ENCODE measurements around the gene SNX1. TPM values are rescaled to one million over a fixed set of nuclear protein-coding genes. Genes with fewer than 3 reads are reported as not detected.

SNX1 gene
- total and polyA plus RNA-seq, 2 of the 13 experiments (the other 11 are each of a cell fraction or from before 2014, with no cell fraction given) = 29.3 to 60.1 TPM

- TF ChIP-seq AKNA (CRISPR knock-in tag; IDR thresholded peaks at IDR 0.05; ENCODE audit: borderline replicate concordance) (no peak), EEA1 (CRISPR knock-in tag; IDR thresholded peaks at IDR 0.05; ENCODE audit: borderline replicate concordance) (no peak), RAD51 (IDR thresholded peaks at IDR 0.05; ENCODE audit: borderline replicate concordance) (no peak), ARNT2 (CRISPR knock-in tag; IDR thresholded peaks at IDR 0.05; ENCODE audit: low read depth) (no peak), FOSL1 (CRISPR knock-in tag; IDR thresholded peaks at IDR 0.05; ENCODE audit: borderline replicate concordance) (no peak), ZNF607 (CRISPR knock-in tag; IDR thresholded peaks at IDR 0.05; ENCODE audit: borderline replicate concordance) (no peak), NKX3-1 (CRISPR knock-in tag; IDR thresholded peaks at IDR 0.05) (no peak), ZBTB37 (CRISPR knock-in tag; IDR thresholded peaks at IDR 0.05) (no peak)
- TF ChIP-seq, protein P1, sequence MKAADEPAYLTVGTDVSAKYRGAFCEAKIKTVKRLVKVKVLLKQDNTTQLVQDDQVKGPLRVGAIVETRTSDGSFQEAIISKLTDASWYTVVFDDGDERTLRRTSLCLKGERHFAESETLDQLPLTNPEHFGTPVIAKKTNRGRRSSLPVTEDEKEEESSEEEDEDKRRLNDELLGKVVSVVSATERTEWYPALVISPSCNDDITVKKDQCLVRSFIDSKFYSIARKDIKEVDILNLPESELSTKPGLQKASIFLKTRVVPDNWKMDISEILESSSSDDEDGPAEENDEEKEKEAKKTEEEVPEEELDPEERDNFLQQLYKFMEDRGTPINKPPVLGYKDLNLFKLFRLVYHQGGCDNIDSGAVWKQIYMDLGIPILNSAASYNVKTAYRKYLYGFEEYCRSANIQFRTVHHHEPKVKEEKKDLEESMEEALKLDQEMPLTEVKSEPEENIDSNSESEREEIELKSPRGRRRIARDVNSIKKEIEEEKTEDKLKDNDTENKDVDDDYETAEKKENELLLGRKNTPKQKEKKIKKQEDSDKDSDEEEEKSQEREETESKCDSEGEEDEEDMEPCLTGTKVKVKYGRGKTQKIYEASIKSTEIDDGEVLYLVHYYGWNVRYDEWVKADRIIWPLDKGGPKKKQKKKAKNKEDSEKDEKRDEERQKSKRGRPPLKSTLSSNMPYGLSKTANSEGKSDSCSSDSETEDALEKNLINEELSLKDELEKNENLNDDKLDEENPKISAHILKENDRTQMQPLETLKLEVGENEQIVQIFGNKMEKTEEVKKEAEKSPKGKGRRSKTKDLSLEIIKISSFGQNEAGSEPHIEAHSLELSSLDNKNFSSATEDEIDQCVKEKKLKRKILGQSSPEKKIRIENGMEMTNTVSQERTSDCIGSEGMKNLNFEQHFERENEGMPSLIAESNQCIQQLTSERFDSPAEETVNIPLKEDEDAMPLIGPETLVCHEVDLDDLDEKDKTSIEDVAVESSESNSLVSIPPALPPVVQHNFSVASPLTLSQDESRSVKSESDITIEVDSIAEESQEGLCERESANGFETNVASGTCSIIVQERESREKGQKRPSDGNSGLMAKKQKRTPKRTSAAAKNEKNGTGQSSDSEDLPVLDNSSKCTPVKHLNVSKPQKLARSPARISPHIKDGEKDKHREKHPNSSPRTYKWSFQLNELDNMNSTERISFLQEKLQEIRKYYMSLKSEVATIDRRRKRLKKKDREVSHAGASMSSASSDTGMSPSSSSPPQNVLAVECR (CRISPR knock-in tag; IDR thresholded peaks at IDR 0.05; ENCODE audit: borderline replicate concordance) = no peak
Observed at GRCh38 chr15:64125978-64126377, 30.2 kb downstream of the SNX1 start (continued).

Data from HepG2 (cell line).